Endometrial microvascular endothelial cells (primary cell): ENCODE measurements around the gene FRY. TPM values are rescaled to one million over a fixed set of nuclear protein-coding genes. Genes with fewer than 3 reads are reported as not detected.

Source experiments
- in situ Hi-C: cut with HindIII; loops from 2 replicates; pipeline ENCODE4 v1.10.0; 2017; ENCODE audit warnings: low sequenced_read_pairs, low pct_unique_long_range_greater_than_20kb; ENCODE audit errors: inconsistent ontology term
- total RNA-seq: library from RNA; depleted of rRNA; stranded (reverse); fragments of >200 nt; gene quantifications from one replicate; pipeline ENCODE4 v1.2.3, GENCODE V29; 2015; ENCODE audit errors: inconsistent ontology term

Gene FRY
- total RNA-seq, 1 donor from 2014 or later, result 43.5 TPM

DNA sequence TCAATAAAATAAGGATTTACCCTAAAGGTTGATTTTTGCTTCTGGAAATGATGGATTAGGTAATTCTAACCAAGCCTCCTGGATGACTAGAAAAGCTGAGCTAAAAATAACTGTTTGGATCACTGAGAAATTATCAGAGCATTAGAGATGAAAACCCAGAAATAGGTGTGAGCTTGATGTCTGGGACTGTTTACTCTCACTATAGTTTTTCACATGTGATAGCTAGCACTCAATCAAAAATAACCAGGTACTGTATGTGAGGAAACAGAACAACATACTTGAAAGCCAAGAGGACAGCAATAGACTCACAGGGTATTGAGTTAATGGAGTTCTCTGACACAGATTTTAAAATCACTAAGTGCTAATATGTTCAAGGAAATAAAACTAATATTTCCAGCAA lies 274.1 kb downstream of the FRY start:
- in situ Hi-C loops, result no loop called here

- in situ Hi-C loops, result no loop called here
These were observed 277.9 kb downstream of the FRY start for GRCh38 chr13:32309312-32310133.

GRCh38 chr13:32310134-32310706 lies 278.6 kb downstream of the FRY start:
- in situ Hi-C loops, result no loop called here

- in situ Hi-C loops, result no loop called here
These were observed 279.8 kb downstream of the FRY start for GRCh38 chr13:32311188-32311897.

DNA sequence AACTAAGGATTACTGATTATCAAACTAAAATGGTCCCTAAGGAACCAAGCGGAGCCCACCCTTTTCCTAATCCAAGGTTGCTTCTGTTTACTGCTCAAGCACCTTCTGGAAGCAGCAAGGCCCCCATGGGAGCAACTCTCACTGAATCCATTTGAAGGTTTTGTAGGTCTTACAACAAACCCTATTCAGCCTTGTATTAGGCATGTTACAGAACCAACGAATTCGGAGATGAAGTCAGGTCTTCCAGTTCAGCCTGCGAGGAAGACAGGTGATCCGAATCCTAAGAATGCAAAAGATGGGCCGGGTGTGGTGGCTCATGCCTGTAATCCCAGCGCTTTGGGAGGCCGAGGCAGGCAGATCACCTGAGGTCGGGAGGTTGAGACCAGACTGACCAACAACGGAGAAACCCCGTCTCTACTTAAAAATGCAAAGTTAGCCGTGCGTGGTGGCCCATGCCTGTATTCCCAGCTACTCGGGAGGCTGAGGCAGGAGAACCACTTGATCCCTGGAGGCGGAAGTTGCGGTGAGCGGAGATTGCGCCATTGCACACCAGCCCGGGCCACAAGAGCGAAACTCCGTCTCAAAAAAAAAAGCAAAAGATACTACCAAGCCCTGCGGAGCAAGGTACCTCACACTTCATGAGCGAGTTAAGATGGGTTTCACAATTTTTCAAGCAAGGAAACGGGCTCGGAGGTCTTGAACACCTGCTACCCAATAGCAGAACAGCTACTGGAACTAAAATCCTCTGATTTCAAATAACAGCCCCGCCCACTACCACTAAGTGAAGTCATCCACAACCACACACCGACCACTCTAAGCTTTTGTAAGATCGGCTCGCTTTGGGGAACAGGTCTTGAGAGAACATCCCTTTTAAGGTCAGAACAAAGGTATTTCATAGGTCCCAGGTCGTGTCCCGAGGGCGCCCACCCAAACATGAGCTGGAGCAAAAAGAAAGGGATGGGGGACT lies 283.0 kb downstream of the FRY start:
- in situ Hi-C loops, result no loop called here

GRCh38 chr13:32315238-32316027 lies 283.9 kb downstream of the FRY start, which contains the start of the genes BRCA2 and ZAR1L:
TSS of gene BRCA2 (plus strand) at chr13:32315508. CDS start at chr13:32316461, 953 bp downstream.
TSS of gene ZAR1L (minus strand) at chr13:32315363. CDS start at chr13:32311925, 3,438 bp downstream.
- in situ Hi-C loops, result no loop called here

- in situ Hi-C loops, result no loop called here
These were observed 284.4 kb downstream of the FRY start for GRCh38 chr13:32316028-32316339.

- in situ Hi-C loops, result no loop called here
These were observed 284.9 kb downstream of the FRY start for GRCh38 chr13:32316501-32316900.

DNA sequence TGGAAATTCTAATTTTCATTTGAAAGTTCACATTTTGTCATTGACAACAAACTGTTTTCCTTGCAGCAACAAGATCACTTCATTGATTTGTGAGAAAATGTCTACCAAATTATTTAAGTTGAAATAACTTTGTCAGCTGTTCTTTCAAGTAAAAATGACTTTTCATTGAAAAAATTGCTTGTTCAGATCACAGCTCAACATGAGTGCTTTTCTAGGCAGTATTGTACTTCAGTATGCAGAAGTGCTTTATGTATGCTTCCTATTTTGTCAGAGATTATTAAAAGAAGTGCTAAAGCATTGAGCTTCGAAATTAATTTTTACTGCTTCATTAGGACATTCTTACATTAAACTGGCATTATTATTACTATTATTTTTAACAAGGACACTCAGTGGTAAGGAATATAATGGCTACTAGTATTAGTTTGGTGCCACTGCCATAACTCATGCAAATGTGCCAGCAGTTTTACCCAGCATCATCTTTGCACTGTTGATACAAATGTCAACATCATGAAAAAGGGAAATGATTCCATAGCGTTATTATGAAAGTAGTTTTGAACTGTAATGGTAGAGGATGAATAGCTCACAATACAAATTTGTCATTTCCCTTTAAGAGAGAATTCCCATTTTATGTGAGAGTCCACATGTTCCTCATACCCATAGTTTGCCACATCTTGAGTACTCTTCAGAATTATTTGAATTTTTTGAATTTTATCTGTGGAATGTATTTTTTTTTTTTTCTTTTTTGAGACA lies 286.3 kb downstream of the FRY start:
- in situ Hi-C loops, result no loop called here

- in situ Hi-C loops, result no loop called here
These were observed 289.0 kb downstream of the FRY start for GRCh38 chr13:32320528-32320927.

DNA sequence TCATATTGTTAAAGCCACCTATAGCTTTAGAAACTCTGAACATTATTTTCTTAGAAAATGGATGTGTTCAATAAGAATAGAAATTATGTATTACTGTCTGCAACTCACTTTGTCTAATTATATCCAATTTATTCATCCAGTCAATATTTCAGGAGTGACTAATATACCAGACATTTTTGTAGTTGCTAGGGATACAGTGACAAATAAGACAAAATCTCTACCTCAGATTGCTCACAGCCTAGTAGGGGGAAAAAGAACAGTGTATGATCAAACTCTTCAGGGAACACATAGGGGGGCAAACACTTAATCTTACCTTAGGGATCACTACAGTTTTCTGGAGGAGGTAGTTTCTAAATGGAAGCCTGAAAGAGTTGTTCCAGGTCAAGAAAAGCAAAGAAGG lies 292.3 kb downstream of the FRY start:
- in situ Hi-C loops, result no loop called here

DNA sequence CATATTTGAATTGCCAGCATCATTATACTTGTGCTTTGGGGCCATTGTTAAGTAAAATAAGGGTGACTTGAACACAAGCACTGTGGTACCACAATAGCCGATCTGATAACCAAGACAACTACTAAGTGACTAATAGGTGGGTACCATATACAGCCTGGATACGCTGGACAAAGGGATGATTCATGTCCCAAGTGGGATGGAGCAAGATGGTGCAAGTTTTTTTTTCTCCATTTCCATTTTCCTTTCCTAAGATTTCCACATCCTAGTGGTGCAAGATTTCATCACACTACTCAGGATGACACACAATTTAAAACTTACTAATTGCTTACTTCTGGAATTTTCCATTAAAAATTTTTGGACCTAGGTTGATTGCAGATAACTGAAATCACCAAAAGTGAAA lies 298.9 kb downstream of the FRY start:
- in situ Hi-C loops, result no loop called here

GRCh38 chr13:32334671-32335070 lies 303.1 kb downstream of the FRY start:
- in situ Hi-C loops, result no loop called here

DNA sequence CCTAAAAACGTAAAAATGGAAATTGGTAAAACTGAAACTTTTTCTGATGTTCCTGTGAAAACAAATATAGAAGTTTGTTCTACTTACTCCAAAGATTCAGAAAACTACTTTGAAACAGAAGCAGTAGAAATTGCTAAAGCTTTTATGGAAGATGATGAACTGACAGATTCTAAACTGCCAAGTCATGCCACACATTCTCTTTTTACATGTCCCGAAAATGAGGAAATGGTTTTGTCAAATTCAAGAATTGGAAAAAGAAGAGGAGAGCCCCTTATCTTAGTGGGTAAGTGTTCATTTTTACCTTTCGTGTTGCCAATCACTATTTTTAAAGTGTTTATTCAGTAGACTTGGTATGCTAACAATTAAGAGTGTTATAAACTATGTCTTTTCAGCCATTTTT lies 309.3 kb downstream of the FRY start:
- in situ Hi-C loops, result no loop called here

DNA sequence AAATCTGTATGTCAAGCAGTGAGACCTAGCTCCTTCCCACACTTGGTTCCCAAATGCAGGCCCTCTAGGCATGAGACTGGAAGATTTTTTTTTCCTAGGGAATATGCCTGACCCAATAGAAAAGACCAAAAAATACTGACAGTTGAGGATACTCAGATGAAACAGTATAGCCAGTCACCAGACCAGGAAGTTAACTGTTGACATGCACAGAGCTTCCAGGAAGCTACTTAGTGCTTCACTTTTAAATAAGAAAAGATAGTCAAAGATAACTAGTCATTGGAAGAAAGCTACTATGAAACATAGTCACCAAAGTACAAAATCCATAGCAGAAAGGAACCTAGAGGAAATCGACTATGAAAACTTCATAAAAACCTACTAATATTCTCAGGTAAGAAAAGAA lies 316.1 kb downstream of the FRY start:
- in situ Hi-C loops, result no loop called here
